ENCODE data around the gene DSG2. TPM values are rescaled to one million over a fixed set of nuclear protein-coding genes. Genes with fewer than 3 reads are reported as not detected.

DSG2 gene
- total RNA-seq, 1 experiment from 2014 or later, result 123 TPM

Other genes with a start within 250 kb of the DSG2 start
- gene DSG1, start 180.0 kb upstream of the DSG2 start, total RNA-seq (2021; ENCODE audit: unreplicated experiment), result not detected
- 0.07 TPM for gene DSG4, start 121.4 kb upstream of the DSG2 start, total RNA-seq (2021; ENCODE audit: unreplicated experiment)
- 0.05 TPM for gene DSG3, start 50.4 kb upstream of the DSG2 start, total RNA-seq (2021; ENCODE audit: unreplicated experiment)
- gene TTR, start 93.7 kb downstream of the DSG2 start, total RNA-seq (2021; ENCODE audit: unreplicated experiment), result 1.2 TPM
- 16.1 TPM for gene B4GALT6, start 186.4 kb downstream of the DSG2 start, total RNA-seq (2021; ENCODE audit: unreplicated experiment)

Data from HCT116 (cell line).